Lower lobe of right lung (tissue), 2 donors: ENCODE data around the gene AP2A2. TPM values are rescaled to one million over a fixed set of nuclear protein-coding genes. Genes with fewer than 3 reads are reported as not detected.

Experiments used
- ATAC-seq, 2 donors: fragments of 200-7000 bp; cut with Tn5 transposase; one replicate each; pipeline ENCODE4 v1.9.1; 2020 to 2022; ENCODE audit warnings: mild to moderate bottlenecking in 2 of 2, moderate library complexity in 2 of 2
- DNase-seq: peaks from one replicate; pipeline ENCODE4 v3.0.0-alpha.2; 2020
- H3K27ac ChIP-seq: fragments of 200-600 bp; one replicate; pipeline ENCODE4 v1.8.0; 2022
- H3K27me3 ChIP-seq: fragments of 200-600 bp; one replicate; pipeline ENCODE4 v1.8.0; 2022; ENCODE audit warnings: low read depth
- H3K36me3 ChIP-seq: fragments of 200-600 bp; one replicate; pipeline ENCODE4 v1.8.0; 2022; ENCODE audit warnings: mild to moderate bottlenecking
- H3K4me1 ChIP-seq: fragments of 200-600 bp; one replicate; pipeline ENCODE4 v1.8.0; 2022
- H3K4me3 ChIP-seq: fragments of 200-600 bp; one replicate; pipeline ENCODE4 v1.8.0; 2022; ENCODE audit warnings: mild to moderate bottlenecking
- H3K9me3 ChIP-seq: fragments of 200-600 bp; one replicate; pipeline ENCODE4 v1.8.0; 2022
- intact Hi-C: fragments of 100-400 bp; cut with DNase I; formaldehyde crosslinking; loops from one replicate; pipeline ENCODE4 v1.11.0; 2022
- total RNA-seq: library from RNA; stranded (reverse); fragmentation: NEBNext Ultra II Directional; extraction: Animal tissue kit (Norgen Biotek cat#: 25700); gene quantifications from one replicate; pipeline ENCODE4 v1.2.1, GENCODE V29; 2021
- TF ChIP-seq, protein P1 (sequence below): fragments of 200-600 bp; IDR thresholded peaks from one replicate; pipeline ENCODE4 v1.8.0; 2022; ENCODE audit warnings: antibody characterized with exemption, mild to moderate bottlenecking
- donor health status: DM: no; HTN: yes; CAD: no; lungs with severe emphysema.

AP2A2 gene
- total RNA-seq, 1 donor from 2014 or later = 130 TPM

DNA sequence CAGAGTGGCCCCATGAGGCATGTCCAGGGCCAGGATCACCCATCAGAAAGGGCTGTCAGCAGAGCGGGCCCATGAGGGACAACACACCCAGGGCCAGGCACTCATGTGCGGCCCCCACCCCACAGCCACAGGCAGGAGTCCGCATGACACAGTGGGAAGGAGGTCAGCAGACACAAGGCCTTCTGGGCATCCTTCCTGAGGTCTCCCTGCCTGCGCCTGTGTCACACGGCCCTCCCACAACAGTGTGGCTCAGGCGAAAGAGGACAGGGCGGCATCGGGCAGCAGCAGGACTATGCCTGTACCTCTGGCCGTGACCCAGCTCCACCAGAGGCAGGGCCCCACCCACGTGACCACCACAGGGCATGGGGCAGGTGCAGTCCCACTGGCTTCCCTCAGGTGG, 42.1 kb upstream of the AP2A2 start:
- no peak for ATAC-seq
- no peaks in the 10 kb centered on the region for H3K27me3 ChIP-seq
- peaks cover 46% of the 10 kb centered on the region for H3K36me3 ChIP-seq
- no peak overlapping the region for H3K4me3 ChIP-seq
- no peak for DNase-seq
- intact Hi-C loops = no loop called here
- H3K27ac ChIP-seq = no peak overlapping the region
- TF ChIP-seq, protein P1, sequence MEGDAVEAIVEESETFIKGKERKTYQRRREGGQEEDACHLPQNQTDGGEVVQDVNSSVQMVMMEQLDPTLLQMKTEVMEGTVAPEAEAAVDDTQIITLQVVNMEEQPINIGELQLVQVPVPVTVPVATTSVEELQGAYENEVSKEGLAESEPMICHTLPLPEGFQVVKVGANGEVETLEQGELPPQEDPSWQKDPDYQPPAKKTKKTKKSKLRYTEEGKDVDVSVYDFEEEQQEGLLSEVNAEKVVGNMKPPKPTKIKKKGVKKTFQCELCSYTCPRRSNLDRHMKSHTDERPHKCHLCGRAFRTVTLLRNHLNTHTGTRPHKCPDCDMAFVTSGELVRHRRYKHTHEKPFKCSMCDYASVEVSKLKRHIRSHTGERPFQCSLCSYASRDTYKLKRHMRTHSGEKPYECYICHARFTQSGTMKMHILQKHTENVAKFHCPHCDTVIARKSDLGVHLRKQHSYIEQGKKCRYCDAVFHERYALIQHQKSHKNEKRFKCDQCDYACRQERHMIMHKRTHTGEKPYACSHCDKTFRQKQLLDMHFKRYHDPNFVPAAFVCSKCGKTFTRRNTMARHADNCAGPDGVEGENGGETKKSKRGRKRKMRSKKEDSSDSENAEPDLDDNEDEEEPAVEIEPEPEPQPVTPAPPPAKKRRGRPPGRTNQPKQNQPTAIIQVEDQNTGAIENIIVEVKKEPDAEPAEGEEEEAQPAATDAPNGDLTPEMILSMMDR = no peak
- no peaks in the 10 kb centered on the region for H3K4me1 ChIP-seq
- no peaks in the 10 kb centered on the region for H3K9me3 ChIP-seq

DNA sequence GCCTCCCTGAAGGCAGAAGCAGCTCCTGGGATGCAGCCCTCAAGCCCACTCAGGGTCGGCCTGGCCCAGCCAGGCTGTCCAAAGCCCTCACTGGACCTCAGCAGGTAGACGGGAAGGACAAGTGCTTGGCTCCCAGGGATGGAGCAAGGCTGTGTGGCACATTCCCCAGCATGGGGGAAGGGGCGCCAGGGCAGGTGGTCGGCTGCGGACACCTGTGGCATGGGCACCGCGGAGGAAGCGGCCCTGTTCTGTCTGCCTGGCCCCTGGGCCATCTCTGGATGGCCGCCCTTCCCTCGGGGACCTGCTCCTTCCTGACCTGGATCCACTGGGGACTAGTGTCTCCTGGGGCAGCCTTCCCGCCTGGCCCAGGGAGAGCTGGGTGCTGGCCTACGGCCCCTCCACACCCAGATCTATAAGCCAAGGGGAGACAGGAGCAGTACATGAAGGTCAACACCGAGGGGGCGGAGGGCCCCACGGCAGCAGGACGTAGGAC, 41.0 kb upstream of the AP2A2 start:
- Histone ChIP-seq H3K36me3 (peaks cover 40% of the 10 kb centered on the region), H3K27me3 (no peaks in the 10 kb centered on the region), H3K9me3 (no peaks in the 10 kb centered on the region), H3K4me1 (no peaks in the 10 kb centered on the region), H3K4me3 (no peak overlapping the region), H3K27ac (no peak overlapping the region)
- DNase-seq = no peak
- TF ChIP-seq, protein P1 = no peak
- no peak for ATAC-seq
- intact Hi-C loops = no loop called here

DNA sequence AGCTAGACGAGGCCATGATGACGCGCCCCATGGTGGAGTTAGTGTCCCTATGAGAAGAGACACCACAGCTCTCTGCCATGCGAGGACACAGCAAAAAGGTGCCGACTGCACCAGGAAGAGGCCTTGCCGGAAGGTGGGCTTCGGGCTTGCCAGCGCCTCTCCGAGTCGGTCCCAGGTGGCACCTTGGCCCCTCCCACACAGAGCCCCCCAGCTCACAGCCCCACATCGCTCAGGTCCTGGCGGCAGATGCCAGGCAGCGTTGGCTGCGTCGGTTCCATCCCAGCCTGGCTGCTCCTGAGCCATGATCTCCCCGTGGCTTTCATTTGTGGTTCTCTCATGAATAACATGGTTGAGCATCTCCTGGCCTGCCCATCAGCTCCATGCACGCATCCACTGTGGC, 39.1 kb upstream of the AP2A2 start:
- H3K36me3 ChIP-seq = peaks cover 38% of the 10 kb centered on the region

DNA sequence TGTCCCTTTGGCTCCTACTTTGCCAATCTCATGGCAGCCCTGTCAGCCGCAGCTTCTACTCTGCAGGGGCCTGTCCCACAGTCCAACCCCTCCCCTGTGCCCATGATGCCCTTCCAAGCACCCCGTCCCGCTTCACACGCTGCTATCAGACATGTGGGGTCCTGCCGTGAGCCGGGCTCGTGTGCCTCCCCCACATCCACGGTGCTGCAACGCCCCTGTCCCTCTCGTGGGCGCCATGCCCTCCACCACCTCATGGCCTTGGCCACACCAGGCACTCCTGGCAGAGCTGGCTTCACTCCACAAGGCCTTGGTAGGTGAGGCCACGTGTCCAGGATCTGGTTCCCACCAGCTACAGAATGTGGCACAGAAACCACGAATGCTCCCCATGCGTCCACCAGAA, 38.1 kb upstream of the AP2A2 start:
- no peak for ATAC-seq
- intact Hi-C loops = no loop called here

More for the DNA sequence above, 39.1 kb upstream of the AP2A2 start:
- H3K4me3 ChIP-seq = no peak overlapping the region
- intact Hi-C loops = no loop called here
- no peaks in the 10 kb centered on the region for H3K9me3 ChIP-seq
- ATAC-seq = no peak
- no peak for DNase-seq
- H3K4me1 ChIP-seq = no peaks in the 10 kb centered on the region
- no peak overlapping the region for H3K27ac ChIP-seq
- H3K27me3 ChIP-seq = no peaks in the 10 kb centered on the region
- TF ChIP-seq, protein P1 = no peak

DNA sequence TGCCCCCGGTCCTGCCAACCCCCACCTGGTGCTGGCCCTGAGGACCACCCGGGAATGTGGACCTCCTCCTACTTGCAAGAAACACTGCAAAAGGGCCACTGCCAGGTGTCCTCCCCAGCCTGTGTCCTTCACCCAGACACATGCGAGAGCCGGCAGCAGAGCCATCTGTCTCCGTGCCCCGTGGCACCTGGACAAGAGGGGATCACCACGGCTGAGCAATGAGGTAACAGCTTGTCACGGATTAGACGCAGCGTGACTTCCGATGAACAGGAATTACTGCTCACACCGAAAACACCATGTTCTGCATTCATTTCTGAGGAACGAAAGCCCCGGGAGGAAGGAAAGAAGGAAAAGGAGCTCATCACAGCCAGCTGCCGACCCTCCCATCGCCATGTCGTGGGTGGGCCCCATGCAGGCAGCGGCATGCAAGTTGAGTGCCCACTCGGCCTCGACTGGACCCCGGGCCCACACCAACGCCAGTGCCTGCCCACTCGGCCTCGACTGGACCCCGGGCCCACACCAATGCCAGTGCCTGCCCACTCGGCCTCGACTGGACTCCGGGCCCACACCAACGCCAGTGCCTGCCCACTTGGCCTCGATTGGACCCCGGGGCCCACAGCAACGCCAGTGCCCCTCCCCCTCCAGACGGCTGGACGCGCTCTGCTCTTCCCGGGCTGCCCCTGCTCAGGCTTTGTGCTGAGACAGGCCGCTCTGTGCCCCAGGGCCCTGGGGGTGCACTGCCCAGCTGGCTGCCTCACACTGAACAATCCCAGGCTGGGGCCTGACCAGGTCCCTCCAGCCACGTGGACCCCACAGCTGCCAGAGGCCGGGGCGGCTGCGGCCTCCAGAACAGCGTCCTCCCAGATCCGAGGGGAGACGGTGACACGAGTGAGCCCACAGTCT, 37.1 kb upstream of the AP2A2 start:
- TF ChIP-seq, protein P1 = no peak
- DNase-seq = no peak

More for the DNA sequence above, 38.1 kb upstream of the AP2A2 start:
- H3K4me3 ChIP-seq = no peak overlapping the region
- no peaks in the 10 kb centered on the region for H3K27me3 ChIP-seq
- no peaks in the 10 kb centered on the region for H3K4me1 ChIP-seq
- DNase-seq = no peak
- no peaks in the 10 kb centered on the region for H3K9me3 ChIP-seq
- H3K36me3 ChIP-seq = peaks cover 33% of the 10 kb centered on the region
- H3K27ac ChIP-seq = no peak overlapping the region
- TF ChIP-seq, protein P1 = no peak

More for the DNA sequence above, 37.1 kb upstream of the AP2A2 start:
- no peak for ATAC-seq
- intact Hi-C loops = no loop called here
- no peak overlapping the region for H3K4me3 ChIP-seq
- no peaks in the 10 kb centered on the region for H3K9me3 ChIP-seq
- H3K36me3 ChIP-seq = peaks cover 27% of the 10 kb centered on the region
- no peaks in the 10 kb centered on the region for H3K4me1 ChIP-seq
- H3K27me3 ChIP-seq = no peaks in the 10 kb centered on the region
- no peak overlapping the region for H3K27ac ChIP-seq
